Vagina (tissue), 2 donors: ENCODE results near the gene PAQR7. TPM values are rescaled to one million over a fixed set of nuclear protein-coding genes. Genes with fewer than 3 reads are reported as not detected.
A peak's percentile ranks its signal among the peaks of the same experiment; 100 is the strongest.

Experiments used
- DNase-seq, 2 donors: peaks; one replicate each; pipeline ENCODE4 v3.0.0-alpha.2; 2017; ENCODE audit errors: extremely low spot score in 2 of 2
- H3K27ac ChIP-seq: fragments of 200-600 bp; sonication (generic); one replicate; pipeline ENCODE4 v1.5.1; 2019
- H3K27me3 ChIP-seq: fragments of 200-600 bp; sonication (generic); one replicate; pipeline ENCODE4 v1.5.1; 2019
- H3K36me3 ChIP-seq, 2 donors: fragments of 200-600 bp; sonication (generic); one replicate each; pipeline ENCODE4 v1.5.1; 2017 to 2019
- H3K4me1 ChIP-seq: fragments of 200-600 bp; sonication (generic); one replicate; pipeline ENCODE4 v1.5.1; 2019
- H3K4me3 ChIP-seq, 2 donors: fragments of 200-600 bp; sonication (generic); 1 replicate in 1 of 2; 2 replicates in 1 of 2; pipeline ENCODE4 v1.5.1; 2016 to 2019
- H3K9me3 ChIP-seq: fragments of 200-600 bp; sonication (generic); one replicate; pipeline ENCODE4 v1.5.1; 2019
- CTCF ChIP-seq, 3 experiments: fragments of 450-650 bp in 2 of 3; fragments of 200-600 bp in 1 of 3; sonication (generic) in 1 of 3; IDR thresholded peaks; one replicate each; pipeline ENCODE4 v1.5.1; 2017 to 2019; ENCODE audit warnings: antibody characterized with exemption in 3 of 3, mild to moderate bottlenecking in 2 of 3, moderate library complexity in 2 of 3
- POLR2A ChIP-seq, 2 donors: fragments of 450-650 bp; IDR thresholded peaks; one replicate each; pipeline ENCODE4 v1.6.1; 2017; ENCODE audit warnings: antibody characterized with exemption in 2 of 2, mild to moderate bottlenecking in 2 of 2, moderate library complexity in 2 of 2
- POLR2AphosphoS5 ChIP-seq, 2 donors: sonication (generic); formaldehyde crosslinking; IDR thresholded peaks; one replicate each; pipeline ENCODE4 v1.9.0; 2017; ENCODE audit warnings: antibody characterized with exemption in 2 of 2, mild to moderate bottlenecking in 2 of 2, low read depth in 1 of 2; ENCODE audit not compliant: insufficient read depth in 1 of 2
- intact Hi-C: fragments of 100-400 bp; cut with DNase I; formaldehyde crosslinking; loops from one replicate; pipeline ENCODE4 v1.15.1; 2023
- microRNA-seq: library from miRNA; unstranded; fragments of <30 nt; microRNA quantifications from one replicate; pipeline ENCODE4, GENCODE V29; 2017; ENCODE audit warnings: borderline number of aligned reads, borderline replicate concordance
- small RNA-seq: library from RNA; depleted of rRNA; stranded (forward); fragments of <200 nt; gene quantifications from one replicate; pipeline ENCODE3, GENCODE V24; 2016
- total RNA-seq: library from RNA; depleted of rRNA; stranded (reverse); fragments of >200 nt; gene quantifications from one replicate; pipeline ENCODE4 v1.2.3, GENCODE V29; 2016

The PAQR7 gene
- total RNA-seq, 1 donor from 2014 or later, result 7.1 TPM

- Histone ChIP-seq H3K4me1 (peaks cover 28% of the 10 kb centered on the region), H3K4me3 (no peak overlapping the region), H3K27me3 (no peaks in the 10 kb centered on the region), H3K27ac (no peak overlapping the region), H3K36me3 (peaks cover 0 to 15% of the 10 kb centered on the region in 2 donors), H3K9me3 (no peaks in the 10 kb centered on the region)
- TF ChIP-seq POLR2A (IDR thresholded peaks at IDR 0.05) (no peak), CTCF (IDR thresholded peaks at IDR 0.05) (no peak), POLR2AphosphoS5 (IDR thresholded peaks at IDR 0.05; ENCODE audit: insufficient read depth in 1 of 2, low read depth in 1 of 2) (no peak)
- no peak for DNase-seq
- intact Hi-C loops, result no loop called here
Observed at GRCh38 chr1:25814549-25815087, 60.9 kb downstream of the PAQR7 start.

GRCh38 chr1:25813734-25814471 is 61.6 kb downstream of the PAQR7 start:
- Histone ChIP-seq H3K27ac (no peak overlapping the region), H3K36me3 (peaks cover 0 to 22% of the 10 kb centered on the region in 2 donors), H3K4me1 (peaks cover 25% of the 10 kb centered on the region), H3K27me3 (no peaks in the 10 kb centered on the region), H3K9me3 (no peaks in the 10 kb centered on the region), H3K4me3 (no peak overlapping the region)
- TF ChIP-seq POLR2AphosphoS5 (IDR thresholded peaks at IDR 0.05; ENCODE audit: insufficient read depth in 1 of 2, low read depth in 1 of 2) (no peak), CTCF (IDR thresholded peaks at IDR 0.05) (no peak), POLR2A (IDR thresholded peaks at IDR 0.05) (no peak)
- peak in 1 of 2 donors; percentile 85 for DNase-seq
- intact Hi-C loops, result no loop called here

GRCh38 chr1:25813071-25813733 is 62.3 kb downstream of the PAQR7 start:
- Histone ChIP-seq H3K4me3 (no peak overlapping the region), H3K4me1 (peaks cover 18% of the 10 kb centered on the region), H3K27ac (no peak overlapping the region), H3K27me3 (no peaks in the 10 kb centered on the region), H3K36me3 (peaks cover 0 to 26% of the 10 kb centered on the region in 2 donors), H3K9me3 (no peaks in the 10 kb centered on the region)
- intact Hi-C loops, result no loop called here
- no peak for DNase-seq
- TF ChIP-seq POLR2AphosphoS5 (IDR thresholded peaks at IDR 0.05; ENCODE audit: insufficient read depth in 1 of 2, low read depth in 1 of 2) (no peak), CTCF (IDR thresholded peaks at IDR 0.05) (no peak), POLR2A (IDR thresholded peaks at IDR 0.05) (no peak)

Small RNA genes within 50 kb of the gene (microRNA-seq; reads per million reads assigned to microRNA genes)
- gene MIR3917, result not detected

Small RNA genes within 50 kb of the gene (small RNA-seq; reads per million reads assigned to genes)
- gene AL033528.1, result not detected
- not detected for gene RF00019
- not detected for gene SNRPFP2

Other genes starting within 250 kb of the PAQR7 start
- 39.0 TPM for gene SELENON, start 75.5 kb downstream of the PAQR7 start, total RNA-seq
- 55.7 TPM for gene MTFR1L, start 55.8 kb downstream of the PAQR7 start, total RNA-seq
- 1.5 TPM for gene AUNIP, start 16.3 kb downstream of the PAQR7 start, total RNA-seq
- 91.8 TPM for gene STMN1, start 30.7 kb upstream of the PAQR7 start, total RNA-seq
- 7.1 TPM for gene PAFAH2, start 122.4 kb upstream of the PAQR7 start, total RNA-seq
- 0.74 TPM for gene EXTL1, start 146.1 kb upstream of the PAQR7 start, total RNA-seq
- gene SLC30A2, start 170.4 kb upstream of the PAQR7 start, total RNA-seq, result not detected
- gene TRIM63, start 191.9 kb upstream of the PAQR7 start, total RNA-seq, result not detected
- gene PDIK1L, start 236.1 kb upstream of the PAQR7 start, total RNA-seq, result 5.6 TPM